KBM-7 (cell line): ENCODE results near the gene RHOF.
"Not testable (repeated sequence)": the region's sequence is repeated elsewhere in the genome, so short reads cannot be mapped to it uniquely, and the experiment has no call there.

Source experiments
- DNase-seq: peaks from one replicate; pipeline ENCODE4 v3.0.0-alpha.2; 2015
- in situ Hi-C: fragments of 300-500 bp; cut with MboI; formaldehyde crosslinking; loops from 2 replicates; pipeline ENCODE4 v1.14.3; 2020; ENCODE audit warnings: low sequenced_read_pairs, low pct_unique_long_range_greater_than_20kb, mixed read lengths

Gene RHOF

GRCh38 chr12:121764808-121765207 lies 28.7 kb downstream of the RHOF start:
- in situ Hi-C loops: loop anchor here (10.0 kb wide), 1 partner anchor 50 kb away; the partner anchor contains the start of gene TMEM120B
- DNase-seq: no peak

- DNase-seq: no peak
- in situ Hi-C loops: loop anchor here (10.0 kb wide), 1 partner anchor 47 kb away; the partner anchor contains the start of gene TMEM120B
Observed at GRCh38 chr12:121762269-121762668, 31.2 kb downstream of the RHOF start.

GRCh38 chr12:121758536-121758935 lies 35.0 kb downstream of the RHOF start:
- DNase-seq, in situ Hi-C loops: not testable (repeated sequence)

GRCh38 chr12:121755591-121755990 lies 37.9 kb downstream of the RHOF start:
- in situ Hi-C loops: no loop called here

GRCh38 chr12:121754836-121755235 lies 38.7 kb downstream of the RHOF start:
- no peak for DNase-seq
- in situ Hi-C loops: no loop called here

More at GRCh38 chr12:121755591-121755990, 37.9 kb downstream of the RHOF start:
- no peak for DNase-seq

GRCh38 chr12:121753844-121754264 lies 39.6 kb downstream of the RHOF start:
- in situ Hi-C loops: no loop called here
- no peak for DNase-seq

- in situ Hi-C loops: no loop called here
- DNase-seq: no peak
Observed at GRCh38 chr12:121751749-121752351, 41.6 kb downstream of the RHOF start.

- in situ Hi-C loops: no loop called here
- DNase-seq: no peak
Observed at GRCh38 chr12:121751034-121751433, 42.5 kb downstream of the RHOF start.

GRCh38 chr12:121750507-121750955 lies 43.0 kb downstream of the RHOF start:
- no peak for DNase-seq
- in situ Hi-C loops: no loop called here

GRCh38 chr12:121749267-121749666 lies 44.2 kb downstream of the RHOF start:
- in situ Hi-C loops: no loop called here
- no peak for DNase-seq

GRCh38 chr12:121748571-121749265 lies 44.8 kb downstream of the RHOF start:
- peak; percentile 80 for DNase-seq
- in situ Hi-C loops: no loop called here

GRCh38 chr12:121748218-121748570 lies 45.3 kb downstream of the RHOF start:
- in situ Hi-C loops: no loop called here
- no peak for DNase-seq

GRCh38 chr12:121745545-121745944 lies 47.9 kb downstream of the RHOF start:
- DNase-seq, in situ Hi-C loops: not testable (repeated sequence)

- peak; percentile 45 for DNase-seq
- in situ Hi-C loops: no loop called here
Observed at GRCh38 chr12:121741743-121742142, 51.7 kb downstream of the RHOF start.

- in situ Hi-C loops: no loop called here
- no peak for DNase-seq
Observed at GRCh38 chr12:121740847-121741246, 52.6 kb downstream of the RHOF start.

- no peak for DNase-seq
- in situ Hi-C loops: no loop called here
Observed at GRCh38 chr12:121738340-121738858, 55.1 kb downstream of the RHOF start.

- no peak for DNase-seq
- in situ Hi-C loops: no loop called here
Observed at GRCh38 chr12:121733849-121734248, 59.6 kb downstream of the RHOF start.

GRCh38 chr12:121731473-121731872 lies 62.0 kb downstream of the RHOF start:
- no peak for DNase-seq
- in situ Hi-C loops: no loop called here

- in situ Hi-C loops: no loop called here
- no peak for DNase-seq
Observed at GRCh38 chr12:121729021-121729420, 64.5 kb downstream of the RHOF start.
